ENCODE measurements around the gene USP13. TPM values are rescaled to one million over a fixed set of nuclear protein-coding genes. Genes with fewer than 3 reads are reported as not detected.

The USP13 gene
- total and polyA plus RNA-seq, 2 experiments from 2014 or later, result 9.6 to 15.7 TPM

DNA sequence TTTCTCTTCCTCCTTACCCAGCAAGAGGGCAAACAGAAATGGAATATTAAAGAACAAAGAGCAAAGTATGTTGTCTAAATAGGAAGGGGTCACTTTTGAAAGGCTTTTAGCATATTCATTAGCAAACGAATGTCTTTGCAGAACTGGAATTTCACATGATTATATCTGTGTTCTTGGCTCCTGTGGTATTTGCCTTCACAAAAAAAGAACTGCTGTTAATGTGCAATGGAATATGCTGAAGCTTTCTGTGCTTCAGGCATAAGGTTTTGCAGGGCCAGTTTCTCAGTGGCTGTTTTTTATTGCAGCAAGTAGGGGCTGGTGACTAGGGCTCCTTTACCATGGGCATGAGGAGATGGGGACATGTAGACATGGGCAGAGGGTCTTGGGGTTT lies 173.4 kb downstream of the USP13 start:
- H2AFZ ChIP-seq, result no peak overlapping the region
- H3K4me1 ChIP-seq (ENCODE audit: insufficient read depth), result no peaks in the 10 kb centered on the region
- no peak overlapping the region for H3K4me2 ChIP-seq
- no peaks in the 10 kb centered on the region for H3K36me3 ChIP-seq (replicated peaks; ENCODE audit: insufficient read depth, low read depth)
- no peak for TF ChIP-seq EZH2 (IDR thresholded peaks at IDR 0.05; ENCODE audit: borderline replicate concordance)
- TF ChIP-seq, protein P1, sequence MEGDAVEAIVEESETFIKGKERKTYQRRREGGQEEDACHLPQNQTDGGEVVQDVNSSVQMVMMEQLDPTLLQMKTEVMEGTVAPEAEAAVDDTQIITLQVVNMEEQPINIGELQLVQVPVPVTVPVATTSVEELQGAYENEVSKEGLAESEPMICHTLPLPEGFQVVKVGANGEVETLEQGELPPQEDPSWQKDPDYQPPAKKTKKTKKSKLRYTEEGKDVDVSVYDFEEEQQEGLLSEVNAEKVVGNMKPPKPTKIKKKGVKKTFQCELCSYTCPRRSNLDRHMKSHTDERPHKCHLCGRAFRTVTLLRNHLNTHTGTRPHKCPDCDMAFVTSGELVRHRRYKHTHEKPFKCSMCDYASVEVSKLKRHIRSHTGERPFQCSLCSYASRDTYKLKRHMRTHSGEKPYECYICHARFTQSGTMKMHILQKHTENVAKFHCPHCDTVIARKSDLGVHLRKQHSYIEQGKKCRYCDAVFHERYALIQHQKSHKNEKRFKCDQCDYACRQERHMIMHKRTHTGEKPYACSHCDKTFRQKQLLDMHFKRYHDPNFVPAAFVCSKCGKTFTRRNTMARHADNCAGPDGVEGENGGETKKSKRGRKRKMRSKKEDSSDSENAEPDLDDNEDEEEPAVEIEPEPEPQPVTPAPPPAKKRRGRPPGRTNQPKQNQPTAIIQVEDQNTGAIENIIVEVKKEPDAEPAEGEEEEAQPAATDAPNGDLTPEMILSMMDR (IDR thresholded peaks at IDR 0.05; ENCODE audit: poor library complexity), result no peak
- TF ChIP-seq EZH2phosphoT487 (IDR thresholded peaks at IDR 0.05; ENCODE audit: low read depth, severe bottlenecking, unreplicated experiment), result no peak
- WGBS (ENCODE audit: low lambda C conversion rate, missing lambda C conversion rate), result 10% methylated on average over 1 of the region's 1 CpG
- no peak overlapping the region for H3K27ac ChIP-seq
- peaks cover 14% of the 10 kb centered on the region for H3K27me3 ChIP-seq
- no peaks in the 10 kb centered on the region for H3K9me2 ChIP-seq (replicated peaks; ENCODE audit: insufficient read depth)
- H3K79me2 ChIP-seq, result no peaks in the 10 kb centered on the region
- H4K20me1 ChIP-seq (ENCODE audit: insufficient read depth, poor library complexity, severe bottlenecking), result no peaks in the 10 kb centered on the region
- H3K4me3 ChIP-seq, result no peak overlapping the region
- DNase-seq (ENCODE audit: low spot score), result no peak
- H3K9me3 ChIP-seq (ENCODE audit: low read depth), result no peaks in the 10 kb centered on the region

DNA sequence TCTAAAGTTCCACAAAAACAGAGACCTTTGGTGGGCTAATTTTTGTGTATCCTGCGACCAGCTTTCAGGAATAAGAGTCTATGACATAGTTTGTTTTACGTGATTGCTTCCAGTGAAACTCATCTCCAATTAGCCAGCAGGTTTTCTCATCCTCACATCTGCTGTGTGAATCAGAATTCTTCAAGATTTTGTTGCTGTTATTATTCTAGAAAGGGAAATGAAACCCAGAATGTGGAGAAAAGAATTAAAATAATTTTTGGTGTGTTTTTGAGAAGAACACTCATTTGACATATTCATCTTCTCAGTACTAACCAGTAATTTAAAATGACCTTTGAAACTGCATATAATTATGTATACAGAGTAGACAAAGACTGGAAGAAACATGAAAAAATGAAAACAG lies 175.9 kb downstream of the USP13 start:
- Histone ChIP-seq H3K4me2 (no peak overlapping the region), H3K4me3 (no peak overlapping the region), H3K27me3 (peaks cover 8% of the 10 kb centered on the region), H3K27ac (no peak overlapping the region), H3K9me3 (ENCODE audit: low read depth) (no peaks in the 10 kb centered on the region), H3K36me3 (replicated peaks; ENCODE audit: insufficient read depth, low read depth) (no peaks in the 10 kb centered on the region), H2AFZ (no peak overlapping the region), H3K9me2 (replicated peaks; ENCODE audit: insufficient read depth) (no peaks in the 10 kb centered on the region), H3K79me2 (no peaks in the 10 kb centered on the region), H4K20me1 (ENCODE audit: insufficient read depth, poor library complexity, severe bottlenecking) (no peaks in the 10 kb centered on the region), H3K4me1 (ENCODE audit: insufficient read depth) (no peaks in the 10 kb centered on the region)
- DNase-seq (ENCODE audit: low spot score), result no peak
- WGBS (ENCODE audit: low lambda C conversion rate, missing lambda C conversion rate), result 87% methylated on average over 2 of the region's 2 CpGs
- TF ChIP-seq, protein P1 (IDR thresholded peaks at IDR 0.05; ENCODE audit: poor library complexity), result no peak
- no peak for TF ChIP-seq EZH2 (IDR thresholded peaks at IDR 0.05; ENCODE audit: borderline replicate concordance)
- TF ChIP-seq EZH2phosphoT487 (IDR thresholded peaks at IDR 0.05; ENCODE audit: low read depth, severe bottlenecking, unreplicated experiment), result no peak

DNA sequence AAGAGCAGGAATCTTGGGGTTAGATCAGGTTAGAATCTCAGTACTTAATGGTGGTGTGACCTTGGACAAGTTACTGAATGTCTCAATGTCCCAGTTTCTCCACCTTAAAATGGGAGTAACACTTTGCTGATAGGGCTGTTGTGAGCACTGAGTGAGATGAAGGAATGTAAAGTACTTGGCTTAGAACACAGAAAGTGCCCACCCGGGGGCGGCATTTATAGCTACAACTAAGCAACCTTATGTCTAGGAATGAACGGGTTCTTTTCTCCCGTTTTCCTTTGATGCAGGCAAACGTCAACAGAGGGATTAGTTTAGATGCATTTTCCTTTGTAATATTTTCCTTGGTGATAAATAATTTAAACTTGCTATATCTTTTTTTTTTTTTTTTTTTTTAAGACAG lies 176.6 kb downstream of the USP13 start:
- Histone ChIP-seq H3K27ac (no peak overlapping the region), H3K9me2 (replicated peaks; ENCODE audit: insufficient read depth) (no peaks in the 10 kb centered on the region), H3K79me2 (no peaks in the 10 kb centered on the region), H4K20me1 (ENCODE audit: insufficient read depth, poor library complexity, severe bottlenecking) (no peaks in the 10 kb centered on the region), H3K27me3 (peaks cover 8% of the 10 kb centered on the region), H3K4me1 (ENCODE audit: insufficient read depth) (no peaks in the 10 kb centered on the region), H3K4me2 (no peak overlapping the region), H3K4me3 (no peak overlapping the region), H2AFZ (no peak overlapping the region), H3K9me3 (ENCODE audit: low read depth) (no peaks in the 10 kb centered on the region), H3K36me3 (replicated peaks; ENCODE audit: insufficient read depth, low read depth) (no peaks in the 10 kb centered on the region)
- TF ChIP-seq, protein P1 (IDR thresholded peaks at IDR 0.05; ENCODE audit: poor library complexity), result no peak
- no peak for TF ChIP-seq EZH2 (IDR thresholded peaks at IDR 0.05; ENCODE audit: borderline replicate concordance)
- TF ChIP-seq EZH2phosphoT487 (IDR thresholded peaks at IDR 0.05; ENCODE audit: low read depth, severe bottlenecking, unreplicated experiment), result no peak
- 49% methylated on average over 5 of the region's 5 CpGs for WGBS (ENCODE audit: low lambda C conversion rate, missing lambda C conversion rate)
- DNase-seq (ENCODE audit: low spot score), result no peak

All from hepatocyte (in vitro differentiated cells).